Bronchial epithelial cell (primary cell): ENCODE data around the gene CCDC91. TPM values are rescaled to one million over a fixed set of nuclear protein-coding genes. Genes with fewer than 3 reads are reported as not detected.

ENCODE experiments used
- DNase-seq: peaks from one replicate; pipeline ENCODE4 v3.0.0-alpha.2; 2010; ENCODE audit warnings: low read depth
- FAIRE-seq: peaks from 2 replicates; lab custom pipeline; 2011; peaks lifted over from hg19 to GRCh38; lab: Jason Lieb, UNC
- H3K27me3 ChIP-seq: 2 replicates; pipeline ENCODE4 v1.5.1; 2011; ENCODE audit warnings: low read length; ENCODE audit not compliant: control insufficient read depth, insufficient read depth
- H3K36me3 ChIP-seq: 2 replicates; pipeline ENCODE4 v1.5.1; 2011; ENCODE audit warnings: low read length; ENCODE audit not compliant: control insufficient read depth, insufficient read depth
- H3K4me3 ChIP-seq: 2 replicates; pipeline ENCODE4 v1.5.1; 2011; ENCODE audit warnings: mild to moderate bottlenecking, low read depth, low read length, control low read depth
- CTCF ChIP-seq: IDR thresholded peaks from 2 replicates; pipeline ENCODE4 v1.5.1; 2011; ENCODE audit warnings: mild to moderate bottlenecking, moderate library complexity, low read length, control low read depth, inconsistent platforms; ENCODE audit not compliant: insufficient read depth, severe bottlenecking
- total RNA-seq: library from RNA; depleted of rRNA; stranded (reverse); fragments of >200 nt; gene quantifications from 2 replicates; pipeline ENCODE4 v1.2.1, GENCODE V29; 2014

Gene CCDC91
- total RNA-seq, 1 donor from 2014 or later = 26.3 TPM

GRCh38 chr12:28591831-28592230 lies 401.6 kb downstream of the CCDC91 start:
- no peaks in the 10 kb centered on the region for H3K27me3 ChIP-seq
- no peak for FAIRE-seq

More at GRCh38 chr12:28591831-28592230, 401.6 kb downstream of the CCDC91 start:
- no peak for DNase-seq
- H3K4me3 ChIP-seq = no peak overlapping the region
- TF ChIP-seq CTCF = no peak
- no peaks in the 10 kb centered on the region for H3K36me3 ChIP-seq

Other genes starting within 250 kb of the CCDC91 start
- gene PTHLH, start 217.7 kb upstream of the CCDC91 start, total RNA-seq = 47.4 and 82.1 TPM in 2 replicates